KBM-7 (cell line): ENCODE measurements around the gene SMAD9.

Experiments used
- DNase-seq: peaks from one replicate; pipeline ENCODE4 v3.0.0-alpha.2; 2015
- in situ Hi-C: fragments of 300-500 bp; cut with MboI; formaldehyde crosslinking; loops from 2 replicates; pipeline ENCODE4 v1.14.3; 2020; ENCODE audit warnings: low sequenced_read_pairs, low pct_unique_long_range_greater_than_20kb, mixed read lengths

SMAD9 gene

GRCh38 chr13:36834299-36834698 is 85.7 kb downstream of the SMAD9 start:
- DNase-seq = no peak
- in situ Hi-C loops = no loop called here

DNA sequence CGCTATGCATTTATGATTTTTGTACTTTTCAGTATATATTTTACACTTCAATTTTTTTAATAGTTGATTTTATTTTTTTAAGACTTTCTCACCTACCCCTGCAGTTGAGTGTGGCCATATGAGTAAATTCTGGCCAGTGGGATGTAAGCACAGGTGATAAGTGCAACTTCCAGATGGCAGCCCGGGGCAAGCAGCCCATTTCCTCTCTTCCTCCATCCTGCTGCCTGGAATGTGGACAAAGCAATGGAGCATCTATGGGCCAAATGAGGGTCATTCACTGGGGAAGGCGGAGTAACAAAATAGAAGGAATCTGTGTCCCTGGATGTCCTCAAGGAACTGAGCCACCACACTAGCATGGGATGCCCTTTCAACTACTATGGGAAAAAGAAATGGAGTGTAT is 88.7 kb downstream of the SMAD9 start:
- DNase-seq = no peak
- in situ Hi-C loops = no loop called here

GRCh38 chr13:36829753-36830152 is 90.3 kb downstream of the SMAD9 start:
- in situ Hi-C loops = no loop called here

DNA sequence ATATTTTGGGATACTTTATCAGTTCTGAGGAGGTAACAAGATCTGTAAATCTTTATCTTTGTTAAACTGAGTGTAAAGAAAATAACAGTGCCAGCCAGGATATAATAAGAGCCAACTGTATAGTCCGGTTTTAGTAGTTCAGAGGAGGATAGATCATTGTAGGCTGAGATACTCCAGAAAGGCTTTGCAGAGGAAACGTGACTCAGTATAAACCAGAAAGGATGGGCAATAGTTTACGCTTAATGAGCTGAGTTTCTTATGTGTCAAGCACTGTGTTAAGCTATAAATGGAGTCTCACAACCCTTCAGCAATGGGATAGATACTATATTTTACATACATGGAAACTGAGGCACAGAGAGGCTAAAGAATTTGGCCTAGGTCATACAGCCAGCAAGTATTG is 97.3 kb downstream of the SMAD9 start:
- in situ Hi-C loops = no loop called here
- no peak for DNase-seq

More at GRCh38 chr13:36829753-36830152, 90.3 kb downstream of the SMAD9 start:
- no peak for DNase-seq

DNA sequence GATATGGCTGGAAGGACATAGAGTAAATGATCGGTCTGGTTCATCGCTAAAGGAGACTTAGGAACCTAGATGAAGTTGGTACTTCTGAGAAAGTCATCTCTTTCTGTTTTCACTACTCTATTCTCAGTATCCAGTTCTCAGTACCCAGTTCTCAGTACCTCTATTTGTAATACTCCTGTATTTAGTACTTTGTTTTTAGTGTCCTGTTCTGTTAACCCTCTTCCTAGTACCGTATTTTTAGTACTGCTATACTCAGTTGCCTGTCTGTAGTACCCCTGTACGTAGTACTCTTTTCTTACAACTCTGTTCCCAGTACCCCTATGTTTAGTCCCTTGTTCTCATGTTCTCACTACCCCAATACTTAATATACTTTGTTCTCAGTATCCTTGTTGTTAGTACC is 99.8 kb downstream of the SMAD9 start:
- DNase-seq = no peak
- in situ Hi-C loops = no loop called here

- in situ Hi-C loops = no loop called here
Measured at GRCh38 chr13:36819739-36820090, 100.3 kb downstream of the SMAD9 start.

DNA sequence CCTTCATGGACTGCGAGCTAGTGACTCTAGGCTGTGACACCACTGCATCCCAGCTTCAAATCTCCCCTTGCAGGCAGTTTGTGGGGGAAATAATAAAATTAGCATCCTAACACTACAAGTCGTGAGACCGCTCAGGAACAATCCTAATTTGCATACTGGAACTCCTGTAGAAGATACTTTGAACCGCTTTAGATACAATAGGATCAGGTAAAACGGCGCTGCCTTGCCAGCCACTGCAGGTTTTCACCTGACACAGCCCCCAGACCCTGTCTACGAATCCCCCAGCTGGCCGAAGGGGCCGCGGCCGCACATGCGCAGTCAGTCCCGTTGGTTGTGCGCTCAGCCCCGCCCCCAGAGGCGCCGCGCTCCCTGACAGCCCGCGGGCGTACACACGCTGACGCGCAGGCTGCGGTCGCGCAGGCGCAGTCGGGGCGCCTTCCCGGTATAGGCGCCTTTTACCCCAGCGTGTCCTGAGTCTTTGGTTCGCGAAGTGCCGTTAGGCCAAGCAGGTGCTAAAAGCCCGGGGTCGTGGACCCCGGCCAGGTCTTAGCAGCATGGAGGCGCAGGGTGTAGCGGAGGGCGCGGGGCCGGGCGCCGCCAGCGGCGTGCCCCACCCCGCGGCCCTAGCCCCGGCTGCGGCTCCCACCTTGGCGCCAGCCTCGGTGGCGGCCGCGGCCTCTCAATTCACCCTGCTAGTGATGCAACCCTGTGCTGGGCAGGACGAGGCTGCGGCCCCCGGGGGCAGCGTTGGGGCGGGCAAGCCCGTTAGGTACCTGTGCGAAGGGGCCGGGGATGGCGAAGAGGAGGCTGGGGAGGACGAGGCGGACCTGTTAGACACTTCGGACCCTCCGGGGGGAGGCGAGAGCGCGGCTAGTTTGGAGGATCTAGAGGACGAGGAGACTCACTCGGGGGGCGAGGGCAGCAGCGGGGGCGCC is 101.0 kb downstream of the SMAD9 start, which contains the start of gene RFXAP:
Gene RFXAP, plus strand, starts transcription at position 419 of the 935 bp plus-strand sequence. Its CDS starts 136 bp downstream, at position 555.
- peak; percentile 89 for DNase-seq
- in situ Hi-C loops = no loop called here

More at GRCh38 chr13:36819739-36820090, 100.3 kb downstream of the SMAD9 start:
- DNase-seq = peak; percentile 51

DNA sequence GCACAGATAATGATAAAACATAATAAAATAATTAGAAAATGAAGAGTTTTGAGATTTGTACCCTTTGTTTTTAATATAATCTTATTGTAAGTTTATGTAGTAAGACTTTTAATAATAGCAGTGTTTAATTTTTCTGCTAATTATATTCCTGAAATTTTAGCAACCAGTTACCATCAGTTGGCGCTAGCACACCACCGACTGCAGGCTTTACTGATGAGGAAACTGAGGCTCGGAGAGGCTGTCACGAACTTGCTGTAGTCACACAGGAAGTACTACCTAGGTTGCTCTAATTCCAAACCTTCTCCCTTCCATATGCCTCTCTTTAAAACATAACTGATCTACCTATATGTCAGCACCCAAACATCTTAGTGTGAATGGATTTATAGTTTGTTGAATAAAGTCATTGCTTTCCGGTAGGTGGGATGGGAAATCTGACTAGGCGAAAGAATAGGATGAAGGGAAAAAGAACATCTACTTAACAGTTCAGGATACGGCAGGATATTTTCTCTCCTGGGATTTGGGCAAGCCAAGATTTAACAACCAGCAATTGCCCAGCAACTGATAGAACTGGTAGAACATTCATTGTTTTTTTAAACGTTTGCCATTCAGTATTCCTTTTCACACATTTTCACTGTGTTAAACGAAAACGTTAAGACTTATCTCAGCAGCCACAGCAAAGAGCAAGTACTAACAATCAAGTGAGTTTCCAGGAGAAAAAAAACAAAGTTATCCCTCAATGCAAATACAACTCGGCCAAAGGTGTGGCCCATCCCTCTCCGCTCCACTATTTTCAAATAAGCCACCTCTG is 101.8 kb downstream of the SMAD9 start:
- no peak for DNase-seq
- in situ Hi-C loops = no loop called here

DNA sequence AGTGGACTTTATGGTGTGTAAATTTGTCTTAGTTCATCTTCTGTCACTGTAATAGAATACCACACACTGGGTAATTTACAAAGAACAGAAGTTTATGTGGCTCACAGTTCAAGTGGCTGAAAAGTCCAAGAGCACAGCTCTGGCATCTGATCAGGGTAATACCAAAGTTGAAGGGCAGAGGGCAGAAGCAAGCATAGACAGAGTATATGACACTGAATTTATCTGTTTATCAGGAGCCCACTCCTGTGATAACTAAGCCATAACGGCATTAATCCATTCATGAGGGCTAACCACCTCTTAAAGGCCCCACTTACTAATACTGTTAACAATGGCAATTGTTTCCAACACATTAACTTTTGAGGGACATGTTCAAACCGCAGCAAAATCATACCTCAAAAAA is 105.0 kb downstream of the SMAD9 start:
- in situ Hi-C loops = no loop called here
- DNase-seq = peak; percentile 21

GRCh38 chr13:36814465-36814864 is 105.6 kb downstream of the SMAD9 start:
- DNase-seq = peak; percentile 77
- in situ Hi-C loops = no loop called here

- in situ Hi-C loops = no loop called here
Measured at GRCh38 chr13:36813225-36813624, 106.8 kb downstream of the SMAD9 start.

GRCh38 chr13:36807616-36808015 is 112.4 kb downstream of the SMAD9 start:
- in situ Hi-C loops = no loop called here
- DNase-seq = no peak

More at GRCh38 chr13:36813225-36813624, 106.8 kb downstream of the SMAD9 start:
- DNase-seq = no peak

DNA sequence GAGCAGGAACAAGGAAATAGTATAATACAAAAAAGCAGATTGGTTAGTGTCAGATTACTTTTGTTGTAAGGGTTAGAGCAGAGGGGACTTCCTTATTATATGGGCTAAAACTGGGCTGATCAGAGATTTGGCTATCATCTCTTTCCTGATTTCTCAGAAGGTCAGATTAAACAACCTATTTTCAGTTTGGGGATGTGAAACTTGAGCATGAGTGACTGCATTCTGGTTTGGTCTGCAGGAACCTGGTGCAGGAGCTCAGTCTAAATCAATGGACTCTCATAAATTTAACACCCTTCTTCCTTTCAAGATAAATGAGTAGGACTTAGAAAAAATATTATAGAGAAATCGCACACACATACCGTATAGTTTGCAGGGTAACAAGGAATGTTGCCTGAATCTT is 113.9 kb downstream of the SMAD9 start:
- in situ Hi-C loops = no loop called here
- DNase-seq = no peak

DNA sequence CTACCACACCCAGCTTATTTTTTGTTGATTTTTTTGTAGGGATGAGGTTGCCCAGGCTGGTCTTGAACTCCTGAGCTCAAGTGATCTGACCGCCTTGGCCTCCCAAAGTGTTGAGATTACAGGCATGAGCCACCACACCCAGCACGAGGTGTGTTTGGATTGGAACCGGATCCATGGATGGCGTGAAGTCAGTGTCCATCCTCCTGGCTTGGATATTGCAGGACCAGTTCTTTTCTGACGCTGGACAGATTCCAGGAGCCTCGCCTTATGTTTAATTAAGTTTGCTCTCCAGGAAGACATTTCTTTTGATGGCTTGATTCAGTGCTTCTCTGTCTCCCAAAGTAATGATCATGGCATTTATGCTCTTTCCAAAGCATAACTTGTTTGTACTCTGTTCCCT is 115.5 kb downstream of the SMAD9 start:
- DNase-seq = no peak
- in situ Hi-C loops = no loop called here

DNA sequence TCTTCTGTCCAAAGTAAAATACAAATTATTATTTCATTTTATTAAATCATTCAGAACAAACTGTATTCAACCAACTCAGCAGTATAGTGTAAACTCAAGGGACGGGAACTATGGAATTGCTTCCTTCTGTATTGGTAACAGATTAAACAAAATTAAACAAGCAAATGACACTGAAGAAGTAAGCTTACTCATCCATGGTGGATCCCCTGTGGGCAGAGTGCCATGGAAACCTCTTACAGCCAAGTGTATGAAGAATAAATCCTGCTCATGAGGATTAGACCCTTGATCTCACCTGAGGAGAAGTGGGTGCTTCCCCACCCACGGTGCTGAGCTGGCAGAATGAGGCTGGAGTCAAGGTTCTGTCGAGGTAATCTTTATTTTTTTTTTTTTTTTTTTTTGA is 119.0 kb downstream of the SMAD9 start:
- in situ Hi-C loops = no loop called here

DNA sequence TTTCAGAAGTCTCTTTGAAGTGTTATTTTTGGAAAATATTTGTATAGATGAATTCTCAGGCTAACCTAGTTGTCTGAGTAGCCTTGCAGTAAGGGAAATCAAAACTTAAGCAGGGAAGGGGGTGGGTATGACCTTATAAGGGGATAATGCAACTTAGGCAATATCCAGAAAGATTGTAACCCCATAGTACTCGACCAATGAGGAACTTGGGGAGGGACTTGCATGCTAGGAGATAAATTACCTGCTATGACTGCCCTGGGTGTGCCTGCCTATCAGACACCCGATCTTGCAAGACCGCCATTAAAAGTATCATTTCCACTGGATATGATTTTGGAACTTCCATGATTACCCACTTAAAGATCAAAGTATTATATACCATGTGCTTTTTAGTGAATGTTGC is 124.0 kb downstream of the SMAD9 start:
- no peak for DNase-seq
- in situ Hi-C loops = no loop called here

More for the DNA sequence above, 119.0 kb downstream of the SMAD9 start:
- DNase-seq = no peak

DNA sequence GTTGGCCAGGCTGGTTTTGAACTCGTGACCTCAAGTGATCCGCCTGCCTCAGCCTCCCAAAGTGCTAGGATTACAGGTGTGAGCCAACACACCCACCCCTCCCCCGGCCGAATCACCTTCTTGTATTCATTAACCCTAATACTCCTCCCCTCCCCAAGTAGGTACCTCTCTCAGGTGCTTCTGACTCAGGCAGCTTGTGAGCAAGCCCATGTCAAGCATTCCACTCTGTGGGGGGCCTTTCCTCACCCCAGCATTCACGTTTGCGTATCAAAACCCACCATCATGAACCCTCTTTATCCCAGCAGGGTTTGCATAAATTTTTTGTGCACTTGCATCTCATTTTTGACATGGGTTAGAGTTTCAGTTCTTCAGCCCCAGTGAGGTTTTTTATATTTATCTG is 124.6 kb downstream of the SMAD9 start:
- DNase-seq = no peak
- in situ Hi-C loops = no loop called here
